DND-41 (cell line): ENCODE data around the gene FBLN7.

Source experiments
- ATAC-seq: fragments of 200-7000 bp; cut with Tn5 transposase; 3 replicates; pipeline ENCODE4 v1.9.1; 2021; ENCODE audit warnings: low read depth; ENCODE audit not compliant: insufficient read depth
- DNase-seq: peaks from one replicate; pipeline ENCODE4 v3.0.0-alpha.2; 2020
- H2AFZ ChIP-seq: 2 replicates; pipeline ENCODE4 v1.6.0; 2012; ENCODE audit warnings: low read depth, low read length
- H3K27ac ChIP-seq: 2 replicates; pipeline ENCODE4 v1.5.1; 2012; ENCODE audit warnings: low read length, inconsistent platforms
- H3K27me3 ChIP-seq: fragments of 200-600 bp; sonication (generic); 2 replicates; pipeline ENCODE4 v1.6.0; 2012; ENCODE audit warnings: low read length, mild to moderate bottlenecking, inconsistent platforms; ENCODE audit not compliant: insufficient read depth, poor library complexity
- H3K36me3 ChIP-seq: 2 replicates; pipeline ENCODE4 v1.5.1; 2012; ENCODE audit warnings: low read length, inconsistent platforms; ENCODE audit not compliant: insufficient read depth
- H3K4me1 ChIP-seq: 2 replicates; pipeline ENCODE4 v1.5.1; 2012; ENCODE audit warnings: mild to moderate bottlenecking, low read length; ENCODE audit not compliant: insufficient read depth
- H3K4me2 ChIP-seq: 2 replicates; pipeline ENCODE4 v1.6.0; 2012; ENCODE audit warnings: mild to moderate bottlenecking, moderate library complexity, low read length, inconsistent platforms; ENCODE audit not compliant: insufficient read depth
- H3K4me3 ChIP-seq, 2 experiments: fragments of 200-600 bp in 1 of 2; shearing (Covaris generic) in 1 of 2; 2 replicates each; pipeline ENCODE4 v1.5.1; 2012 to 2016; ENCODE audit warnings: inconsistent platforms in 2 of 2, low read length in 2 of 2, mild to moderate bottlenecking in 2 of 2, low read depth in 1 of 2, moderate library complexity in 1 of 2
- H3K79me2 ChIP-seq: 2 replicates; pipeline ENCODE4 v1.6.0; 2012; ENCODE audit warnings: low read length, inconsistent platforms; ENCODE audit not compliant: insufficient read depth
- H3K9ac ChIP-seq: 2 replicates; pipeline ENCODE4 v1.6.0; 2012; ENCODE audit warnings: low read depth, mild to moderate bottlenecking, inconsistent platforms, low read length, moderate library complexity
- H3K9me3 ChIP-seq: 2 replicates; pipeline ENCODE4 v1.5.1; 2012; ENCODE audit warnings: low read length, moderate library complexity, mild to moderate bottlenecking, inconsistent platforms; ENCODE audit not compliant: insufficient read depth, severe bottlenecking
- H4K20me1 ChIP-seq: 2 replicates; pipeline ENCODE4 v1.6.0; 2012; ENCODE audit warnings: low read length; ENCODE audit not compliant: insufficient read depth
- EZH2 ChIP-seq: IDR thresholded peaks from 3 replicates; pipeline ENCODE4 v1.6.1; 2012; ENCODE audit warnings: borderline replicate concordance, low read depth, mild to moderate bottlenecking, moderate library complexity, low read length, inconsistent platforms; ENCODE audit not compliant: severe bottlenecking
- TF ChIP-seq, protein P1 (sequence below): IDR thresholded peaks from 2 replicates; pipeline ENCODE4 v1.5.1; 2012; ENCODE audit warnings: borderline replicate concordance, low read length, moderate library complexity, mild to moderate bottlenecking; ENCODE audit not compliant: poor library complexity, severe bottlenecking; ENCODE audit errors: extremely low read depth

The FBLN7 gene

DNA sequence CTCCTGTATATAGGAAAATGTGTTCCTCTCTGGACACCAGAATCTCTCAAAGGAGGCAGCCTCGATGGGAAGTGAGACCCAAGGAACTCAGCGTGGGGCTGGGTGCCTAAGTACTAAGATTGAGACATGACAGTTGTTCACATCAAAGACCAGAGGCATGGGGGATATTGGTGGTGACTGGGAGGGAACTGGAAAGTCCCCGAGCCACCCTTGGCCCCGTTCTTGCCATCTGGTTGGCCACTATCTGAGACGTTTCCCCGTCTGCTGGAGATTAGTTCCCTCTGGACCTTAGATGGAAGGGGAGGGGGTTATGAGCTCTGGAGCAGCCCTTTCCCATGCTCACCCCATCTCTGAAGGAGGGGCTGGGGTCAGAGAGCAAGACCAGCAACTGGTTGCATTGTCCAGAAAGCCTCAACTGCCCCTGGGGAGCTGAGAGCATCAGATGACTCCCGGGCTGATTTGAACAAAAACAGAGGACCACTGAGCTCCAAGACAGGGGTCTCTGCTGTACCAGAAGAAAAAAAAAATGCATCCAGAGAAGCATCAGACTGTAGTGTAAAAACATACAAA is 11.8 kb downstream of the FBLN7 start:
- DNase-seq (no peak), ATAC-seq (no peak)
- TF ChIP-seq, protein P1, sequence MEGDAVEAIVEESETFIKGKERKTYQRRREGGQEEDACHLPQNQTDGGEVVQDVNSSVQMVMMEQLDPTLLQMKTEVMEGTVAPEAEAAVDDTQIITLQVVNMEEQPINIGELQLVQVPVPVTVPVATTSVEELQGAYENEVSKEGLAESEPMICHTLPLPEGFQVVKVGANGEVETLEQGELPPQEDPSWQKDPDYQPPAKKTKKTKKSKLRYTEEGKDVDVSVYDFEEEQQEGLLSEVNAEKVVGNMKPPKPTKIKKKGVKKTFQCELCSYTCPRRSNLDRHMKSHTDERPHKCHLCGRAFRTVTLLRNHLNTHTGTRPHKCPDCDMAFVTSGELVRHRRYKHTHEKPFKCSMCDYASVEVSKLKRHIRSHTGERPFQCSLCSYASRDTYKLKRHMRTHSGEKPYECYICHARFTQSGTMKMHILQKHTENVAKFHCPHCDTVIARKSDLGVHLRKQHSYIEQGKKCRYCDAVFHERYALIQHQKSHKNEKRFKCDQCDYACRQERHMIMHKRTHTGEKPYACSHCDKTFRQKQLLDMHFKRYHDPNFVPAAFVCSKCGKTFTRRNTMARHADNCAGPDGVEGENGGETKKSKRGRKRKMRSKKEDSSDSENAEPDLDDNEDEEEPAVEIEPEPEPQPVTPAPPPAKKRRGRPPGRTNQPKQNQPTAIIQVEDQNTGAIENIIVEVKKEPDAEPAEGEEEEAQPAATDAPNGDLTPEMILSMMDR = no peak
- TF ChIP-seq EZH2 = no peak

DNA sequence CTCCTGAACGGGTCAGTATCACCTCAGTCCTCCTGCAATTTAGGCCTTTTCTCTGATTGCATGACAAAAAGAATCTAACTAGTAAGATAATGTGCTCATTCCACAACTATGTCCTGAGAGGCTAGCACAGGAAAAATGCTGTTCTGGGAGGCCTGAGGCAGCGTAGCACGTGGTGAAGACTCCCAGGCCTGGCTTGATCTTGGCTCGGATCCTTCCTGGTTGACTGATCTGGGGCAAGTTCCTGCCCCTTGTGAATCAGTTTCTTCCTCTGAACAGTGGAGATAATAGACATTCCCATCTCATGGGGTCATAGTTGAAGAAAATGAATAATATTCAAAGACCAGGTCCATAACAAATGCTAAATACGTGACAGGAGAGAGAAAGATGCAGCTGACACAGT is 12.3 kb downstream of the FBLN7 start:
- H4K20me1 ChIP-seq = no peaks in the 10 kb centered on the region
- TF ChIP-seq, protein P1 = no peak
- TF ChIP-seq EZH2 = no peak
- no peaks in the 10 kb centered on the region for H3K79me2 ChIP-seq
- H3K4me1 ChIP-seq = no peaks in the 10 kb centered on the region
- H3K4me2 ChIP-seq = no peak overlapping the region
- no peak overlapping the region for H3K4me3 ChIP-seq
- ATAC-seq (no peak), DNase-seq (no peak)
- H3K27ac ChIP-seq = no peak overlapping the region
- no peaks in the 10 kb centered on the region for H3K36me3 ChIP-seq
- no peak overlapping the region for H3K9ac ChIP-seq
- no peaks in the 10 kb centered on the region for H3K27me3 ChIP-seq
- no peak overlapping the region for H2AFZ ChIP-seq
- H3K9me3 ChIP-seq = no peaks in the 10 kb centered on the region

More for the DNA sequence above, 11.8 kb downstream of the FBLN7 start:
- no peaks in the 10 kb centered on the region for H3K27me3 ChIP-seq
- no peaks in the 10 kb centered on the region for H3K36me3 ChIP-seq
- no peaks in the 10 kb centered on the region for H3K9me3 ChIP-seq
- H3K4me2 ChIP-seq = no peak overlapping the region
- H3K27ac ChIP-seq = no peak overlapping the region
- H3K79me2 ChIP-seq = no peaks in the 10 kb centered on the region
- H3K4me3 ChIP-seq = no peak overlapping the region
- no peak overlapping the region for H2AFZ ChIP-seq
- H3K9ac ChIP-seq = no peak overlapping the region
- H4K20me1 ChIP-seq = no peaks in the 10 kb centered on the region
- no peaks in the 10 kb centered on the region for H3K4me1 ChIP-seq

DNA sequence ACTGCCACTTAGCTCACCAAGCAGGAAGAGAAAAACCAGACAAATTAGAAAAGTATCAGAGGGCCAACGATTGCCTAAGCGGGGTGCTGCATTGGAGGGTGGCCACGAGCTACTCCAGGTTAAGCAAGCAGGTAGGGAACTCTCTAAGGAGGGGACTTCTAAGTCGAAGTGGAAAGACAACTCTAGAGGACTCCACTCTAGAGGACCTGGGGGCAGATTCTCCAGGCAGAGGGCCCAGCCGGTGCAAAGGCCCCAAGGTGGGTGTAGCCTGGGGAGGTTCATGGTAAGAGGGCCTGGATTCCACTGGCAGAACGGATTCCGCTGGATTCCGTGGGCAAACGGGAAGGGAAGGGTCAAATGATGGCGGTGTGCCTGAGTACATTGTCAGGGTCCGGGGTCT is 12.7 kb downstream of the FBLN7 start:
- no peaks in the 10 kb centered on the region for H4K20me1 ChIP-seq
- ATAC-seq = no peak
- TF ChIP-seq, protein P1 = no peak
- no peak for TF ChIP-seq EZH2
- H2AFZ ChIP-seq = no peak overlapping the region
- H3K4me3 ChIP-seq = no peak overlapping the region
- no peaks in the 10 kb centered on the region for H3K4me1 ChIP-seq
- no peaks in the 10 kb centered on the region for H3K36me3 ChIP-seq
- no peak overlapping the region for H3K9ac ChIP-seq
- no peaks in the 10 kb centered on the region for H3K9me3 ChIP-seq
- H3K4me2 ChIP-seq = no peak overlapping the region
- no peaks in the 10 kb centered on the region for H3K79me2 ChIP-seq
- no peaks in the 10 kb centered on the region for H3K27me3 ChIP-seq
- no peak for DNase-seq
- H3K27ac ChIP-seq = no peak overlapping the region
